Osteocyte (in vitro differentiated cells): ENCODE data around the gene SLC2A9. TPM values are rescaled to one million over a fixed set of nuclear protein-coding genes. Genes with fewer than 3 reads are reported as not detected.
A peak's percentile ranks its signal among the peaks of the same experiment; 100 is the strongest.

Experiments
- DNase-seq: peaks from one replicate; pipeline ENCODE4 v3.0.0; 2021; ENCODE audit warnings: mixed read lengths; ENCODE audit not compliant: unreplicated experiment; ENCODE audit errors: extremely low spot score
- H3K27ac Mint-ChIP-seq: one replicate; pipeline ENCODE4 v1.8.0; 2021; ENCODE audit warnings: mild to moderate bottlenecking, mixed read lengths; ENCODE audit not compliant: unreplicated experiment
- H3K27me3 Mint-ChIP-seq: one replicate; pipeline ENCODE4 v1.8.0; 2021; ENCODE audit warnings: mixed read lengths; ENCODE audit not compliant: unreplicated experiment
- H3K36me3 Mint-ChIP-seq: one replicate; pipeline ENCODE4 v1.8.0; 2021; ENCODE audit warnings: mixed read lengths; ENCODE audit not compliant: unreplicated experiment
- H3K4me1 Mint-ChIP-seq: one replicate; pipeline ENCODE4 v1.8.0; 2021; ENCODE audit warnings: mixed read lengths; ENCODE audit not compliant: unreplicated experiment
- H3K4me3 Mint-ChIP-seq: one replicate; pipeline ENCODE4 v1.8.0; 2021; ENCODE audit warnings: mild to moderate bottlenecking, moderate library complexity, mixed read lengths; ENCODE audit not compliant: unreplicated experiment
- H3K9me3 Mint-ChIP-seq: one replicate; pipeline ENCODE4 v1.8.0; 2021; ENCODE audit warnings: mixed read lengths; ENCODE audit not compliant: unreplicated experiment
- total RNA-seq: library from RNA; stranded (reverse); gene quantifications from 2 replicates; pipeline ENCODE4 v1.2.1, GENCODE V29; 2021
- TF ChIP-seq, protein P1 (sequence below): fragments of 200-600 bp; sonication (generic); IDR thresholded peaks from 2 replicates; pipeline ENCODE4 v1.5.0; 2021; ENCODE audit warnings: antibody characterized with exemption, mild to moderate bottlenecking, moderate library complexity

The SLC2A9 gene
- total RNA-seq, 1 donor from 2014 or later = 0.43 TPM

DNA sequence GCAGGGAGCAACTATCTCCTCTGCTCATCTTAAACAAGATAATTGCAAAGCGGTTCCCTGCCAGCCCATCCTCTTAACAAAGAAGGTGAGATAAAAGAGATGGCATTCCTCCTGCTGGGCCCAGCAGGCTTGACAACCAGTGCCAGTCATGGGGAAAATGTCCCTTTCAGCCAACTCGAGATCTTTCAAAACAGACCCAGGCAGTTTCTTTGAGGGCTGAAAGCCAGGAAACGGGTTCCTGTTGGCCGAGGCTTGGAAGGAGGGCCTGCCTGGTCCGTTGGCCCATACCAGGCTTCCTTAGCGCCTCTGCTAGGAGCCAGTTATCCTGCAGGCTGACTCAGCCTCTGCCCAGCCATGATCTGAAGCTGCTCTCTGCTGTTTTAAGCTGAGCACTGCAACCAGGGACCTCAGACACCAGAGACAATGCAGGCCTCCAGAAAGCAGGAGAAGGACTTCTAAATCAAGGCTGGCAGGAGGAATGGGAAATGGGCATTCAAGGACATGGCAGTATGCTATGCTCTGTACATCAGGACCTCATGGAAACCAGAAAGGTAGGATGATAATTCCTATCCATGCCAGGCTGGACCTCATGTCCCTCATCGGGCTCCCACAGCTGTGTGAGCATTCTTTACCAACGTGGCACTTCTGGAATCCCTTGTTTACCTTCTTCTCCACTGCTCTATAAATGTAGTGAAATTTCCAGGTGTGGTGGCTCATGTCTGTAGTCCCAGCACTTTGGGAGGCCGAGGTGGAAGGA, 42.4 kb upstream of the SLC2A9 start:
- Mint-ChIP-seq H3K36me3 (peaks cover 19% of the 10 kb centered on the region), H3K27me3 (no peaks in the 10 kb centered on the region), H3K4me1 (no peaks in the 10 kb centered on the region), H3K9me3 (no peaks in the 10 kb centered on the region), H3K4me3 (no peak overlapping the region), H3K27ac (no peak overlapping the region)
- TF ChIP-seq, protein P1, sequence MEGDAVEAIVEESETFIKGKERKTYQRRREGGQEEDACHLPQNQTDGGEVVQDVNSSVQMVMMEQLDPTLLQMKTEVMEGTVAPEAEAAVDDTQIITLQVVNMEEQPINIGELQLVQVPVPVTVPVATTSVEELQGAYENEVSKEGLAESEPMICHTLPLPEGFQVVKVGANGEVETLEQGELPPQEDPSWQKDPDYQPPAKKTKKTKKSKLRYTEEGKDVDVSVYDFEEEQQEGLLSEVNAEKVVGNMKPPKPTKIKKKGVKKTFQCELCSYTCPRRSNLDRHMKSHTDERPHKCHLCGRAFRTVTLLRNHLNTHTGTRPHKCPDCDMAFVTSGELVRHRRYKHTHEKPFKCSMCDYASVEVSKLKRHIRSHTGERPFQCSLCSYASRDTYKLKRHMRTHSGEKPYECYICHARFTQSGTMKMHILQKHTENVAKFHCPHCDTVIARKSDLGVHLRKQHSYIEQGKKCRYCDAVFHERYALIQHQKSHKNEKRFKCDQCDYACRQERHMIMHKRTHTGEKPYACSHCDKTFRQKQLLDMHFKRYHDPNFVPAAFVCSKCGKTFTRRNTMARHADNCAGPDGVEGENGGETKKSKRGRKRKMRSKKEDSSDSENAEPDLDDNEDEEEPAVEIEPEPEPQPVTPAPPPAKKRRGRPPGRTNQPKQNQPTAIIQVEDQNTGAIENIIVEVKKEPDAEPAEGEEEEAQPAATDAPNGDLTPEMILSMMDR = peak; percentile 23
- peak; percentile 54 for DNase-seq

DNA sequence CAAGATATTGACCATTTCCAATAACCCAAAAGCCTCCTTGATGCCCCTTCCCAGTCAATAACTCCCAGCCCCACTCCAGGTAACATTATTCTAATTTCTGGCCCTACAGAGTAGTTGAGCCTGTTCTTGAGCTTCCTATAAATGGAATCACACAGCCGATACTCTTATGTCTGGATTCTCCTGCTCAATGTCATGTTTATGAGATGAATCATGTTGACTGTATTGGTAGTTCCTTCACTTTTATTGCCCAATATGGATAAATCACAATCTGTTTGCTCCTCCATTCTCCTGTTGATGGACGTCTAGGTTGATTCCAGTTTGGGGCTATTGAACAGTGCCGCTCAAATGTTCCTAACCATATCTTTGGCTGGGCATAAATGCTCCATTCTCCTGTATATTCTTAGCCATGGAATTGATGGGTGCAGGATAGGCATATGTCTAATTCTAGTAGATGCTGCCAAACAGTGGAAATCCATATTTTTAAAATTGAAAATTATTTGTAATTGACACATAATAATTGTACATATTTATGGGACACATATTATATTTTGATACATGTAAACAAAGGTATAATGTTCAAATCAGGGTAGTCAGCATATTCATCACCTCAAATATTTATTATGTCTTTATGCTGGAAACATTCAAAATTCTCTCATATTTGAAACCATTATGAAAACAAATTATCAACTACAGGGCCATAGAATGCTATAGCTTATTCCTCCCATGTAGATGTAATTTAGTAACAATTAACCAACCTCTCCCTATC, 40.5 kb upstream of the SLC2A9 start:
- Mint-ChIP-seq H3K27me3 (no peaks in the 10 kb centered on the region), H3K4me1 (no peaks in the 10 kb centered on the region), H3K36me3 (peaks cover 18% of the 10 kb centered on the region), H3K9me3 (no peaks in the 10 kb centered on the region), H3K27ac (no peak overlapping the region), H3K4me3 (no peak overlapping the region)
- DNase-seq = peak; percentile 8
- TF ChIP-seq, protein P1 = no peak

DNA sequence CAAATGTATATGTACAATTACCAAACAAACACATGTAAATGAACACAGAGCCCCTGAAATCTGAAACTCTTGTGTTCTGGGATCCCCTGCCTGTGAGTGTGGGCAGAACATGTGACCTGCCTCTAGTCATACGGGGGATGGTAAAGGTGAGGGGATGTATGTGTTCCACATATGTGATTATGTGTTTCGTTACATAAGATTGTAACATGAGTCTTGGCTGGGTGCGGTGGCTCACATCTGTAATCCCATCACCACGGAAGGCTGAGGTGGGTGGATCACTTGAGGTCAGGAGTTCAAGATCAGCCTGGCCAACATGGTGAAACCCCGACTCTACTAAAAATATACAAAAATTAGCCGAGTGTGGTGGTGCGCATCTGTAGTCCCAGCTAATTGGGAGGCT, 37.1 kb upstream of the SLC2A9 start:
- Mint-ChIP-seq H3K27ac (no peak overlapping the region), H3K9me3 (no peaks in the 10 kb centered on the region), H3K36me3 (peaks cover 5% of the 10 kb centered on the region), H3K27me3 (no peaks in the 10 kb centered on the region), H3K4me3 (no peak overlapping the region), H3K4me1 (no peaks in the 10 kb centered on the region)
- DNase-seq = peak; percentile 44
- TF ChIP-seq, protein P1 = no peak

- Mint-ChIP-seq H3K4me3 (no peak overlapping the region), H3K27ac (no peak overlapping the region), H3K9me3 (no peaks in the 10 kb centered on the region), H3K4me1 (no peaks in the 10 kb centered on the region), H3K27me3 (no peaks in the 10 kb centered on the region), H3K36me3 (peaks cover 5% of the 10 kb centered on the region)
- peak; percentile 44 for DNase-seq
- TF ChIP-seq, protein P1 = no peak
These were observed 35.7 kb upstream of the SLC2A9 start for GRCh38 chr4:10057023-10057395.

DNA sequence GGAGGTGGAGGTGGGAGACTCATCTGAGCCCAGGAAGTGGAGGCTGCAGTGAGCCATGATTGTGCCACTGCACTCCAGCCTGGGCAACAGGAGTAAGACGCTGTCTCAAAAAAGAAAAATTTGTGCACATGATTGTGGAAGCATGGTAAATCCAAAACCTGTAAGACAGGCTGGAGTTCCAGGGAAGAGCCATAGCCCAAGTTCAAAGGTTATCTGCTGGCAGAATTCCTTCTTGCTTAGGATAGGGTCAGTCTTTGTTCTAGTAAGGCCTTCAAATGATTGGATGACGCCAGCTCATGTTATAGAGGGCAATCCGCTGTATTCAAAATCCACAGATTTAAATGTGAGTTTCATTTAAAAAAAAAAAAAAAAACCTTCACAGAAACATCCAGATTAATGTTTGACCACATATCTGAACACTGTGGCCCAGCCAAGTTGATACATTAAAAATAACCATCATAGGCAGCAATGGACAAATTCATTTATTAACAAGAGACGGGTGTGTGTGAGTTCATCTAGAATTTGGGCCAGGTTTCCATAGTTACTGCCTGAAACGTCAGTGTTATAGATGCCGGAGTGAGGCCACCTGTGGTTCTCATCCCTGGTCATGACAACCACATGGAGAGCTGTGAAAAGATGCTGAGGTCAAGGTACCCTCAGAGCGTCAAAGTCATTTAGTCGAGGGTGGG, 35.2 kb upstream of the SLC2A9 start:
- H3K4me1 Mint-ChIP-seq = no peaks in the 10 kb centered on the region
- peaks cover 3% of the 10 kb centered on the region for H3K36me3 Mint-ChIP-seq
- no peak overlapping the region for H3K27ac Mint-ChIP-seq
- H3K4me3 Mint-ChIP-seq = no peak overlapping the region
- TF ChIP-seq, protein P1 = no peak
- no peaks in the 10 kb centered on the region for H3K27me3 Mint-ChIP-seq
- H3K9me3 Mint-ChIP-seq = no peaks in the 10 kb centered on the region
- DNase-seq = no peak
